ENCODE results near the gene TERB1.

Gene TERB1, protein sequence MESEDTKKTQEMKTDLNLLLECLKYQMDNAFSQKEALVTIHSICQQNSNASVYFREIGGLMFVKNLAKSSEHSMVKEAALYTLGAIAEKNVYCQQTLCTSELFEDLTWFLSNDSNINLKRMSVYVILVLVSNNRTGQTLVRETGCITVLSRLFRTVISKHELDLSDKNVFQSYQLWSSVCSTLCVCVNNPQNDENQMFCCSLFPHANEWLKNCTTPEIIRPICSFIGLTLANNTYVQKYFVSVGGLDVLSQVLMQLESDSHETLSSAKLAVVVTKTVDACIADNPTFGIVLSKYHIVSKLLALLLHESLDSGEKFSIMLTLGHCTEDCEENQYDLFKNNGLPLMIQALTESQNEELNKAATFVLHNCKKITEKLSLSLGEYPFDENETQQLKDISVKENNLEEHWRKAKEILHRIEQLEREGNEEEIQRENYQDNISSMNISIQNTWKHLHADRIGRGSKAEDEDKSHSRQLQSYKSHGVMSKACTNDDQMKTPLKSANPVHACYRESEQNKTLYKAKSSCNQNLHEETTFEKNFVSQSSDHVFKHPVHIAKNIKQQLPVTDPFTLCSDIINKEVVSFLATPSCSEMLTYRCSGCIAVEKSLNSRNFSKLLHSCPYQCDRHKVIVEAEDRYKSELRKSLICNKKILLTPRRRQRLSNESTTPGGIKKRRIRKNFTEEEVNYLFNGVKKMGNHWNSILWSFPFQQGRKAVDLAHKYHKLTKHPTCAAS

DNA sequence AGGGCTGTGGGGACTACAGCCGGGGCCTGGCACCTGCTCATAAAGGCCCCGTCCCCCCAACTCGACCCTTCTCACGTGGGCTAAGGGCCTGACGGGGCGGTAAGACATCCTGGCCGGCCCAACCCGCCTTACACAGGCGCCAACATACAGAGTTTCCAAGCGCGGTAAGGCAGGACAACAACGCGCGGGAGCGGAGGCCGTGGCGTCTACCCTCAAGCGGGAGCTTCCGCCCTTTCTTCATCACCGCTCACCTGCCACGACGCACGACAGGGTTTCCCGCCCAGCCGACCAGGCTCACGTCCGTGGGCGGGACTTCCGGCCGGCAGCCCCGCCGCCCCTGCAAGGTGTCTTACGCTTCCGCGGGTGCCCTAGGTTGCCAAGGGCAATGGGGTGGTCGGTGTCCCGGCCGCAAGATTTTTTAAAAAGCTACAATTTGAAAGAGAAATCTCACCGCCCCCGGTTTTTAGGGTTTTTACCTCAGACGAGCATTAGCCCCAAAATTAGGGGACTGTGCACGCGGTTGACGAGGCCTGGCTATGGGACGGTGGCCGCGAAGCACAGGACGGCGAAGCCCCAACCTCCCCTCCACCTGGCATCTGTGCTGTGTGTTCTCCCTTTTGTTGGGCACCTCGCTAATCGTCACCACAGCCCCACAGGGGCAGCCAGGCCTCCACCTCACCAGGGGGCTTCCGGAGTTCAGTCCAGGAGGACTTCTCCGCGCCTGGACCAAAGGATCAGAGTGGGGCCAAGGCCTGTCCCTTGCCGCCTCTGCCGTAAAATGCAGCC, at the start of gene TERB1:
TERB1 (minus strand) TSS at position 265 of the 786 bp plus-strand sequence. CDS start 4,786 bp downstream, outside the sequence.
- TF ChIP-seq, protein P1, sequence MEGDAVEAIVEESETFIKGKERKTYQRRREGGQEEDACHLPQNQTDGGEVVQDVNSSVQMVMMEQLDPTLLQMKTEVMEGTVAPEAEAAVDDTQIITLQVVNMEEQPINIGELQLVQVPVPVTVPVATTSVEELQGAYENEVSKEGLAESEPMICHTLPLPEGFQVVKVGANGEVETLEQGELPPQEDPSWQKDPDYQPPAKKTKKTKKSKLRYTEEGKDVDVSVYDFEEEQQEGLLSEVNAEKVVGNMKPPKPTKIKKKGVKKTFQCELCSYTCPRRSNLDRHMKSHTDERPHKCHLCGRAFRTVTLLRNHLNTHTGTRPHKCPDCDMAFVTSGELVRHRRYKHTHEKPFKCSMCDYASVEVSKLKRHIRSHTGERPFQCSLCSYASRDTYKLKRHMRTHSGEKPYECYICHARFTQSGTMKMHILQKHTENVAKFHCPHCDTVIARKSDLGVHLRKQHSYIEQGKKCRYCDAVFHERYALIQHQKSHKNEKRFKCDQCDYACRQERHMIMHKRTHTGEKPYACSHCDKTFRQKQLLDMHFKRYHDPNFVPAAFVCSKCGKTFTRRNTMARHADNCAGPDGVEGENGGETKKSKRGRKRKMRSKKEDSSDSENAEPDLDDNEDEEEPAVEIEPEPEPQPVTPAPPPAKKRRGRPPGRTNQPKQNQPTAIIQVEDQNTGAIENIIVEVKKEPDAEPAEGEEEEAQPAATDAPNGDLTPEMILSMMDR (IDR thresholded peaks at IDR 0.05; ENCODE audit: control insufficient read depth, extremely low read depth, insufficient read depth), result no peak
- no peak for DNase-seq (ENCODE audit: low read depth)
- H3K4me3 ChIP-seq (ENCODE audit: low read depth, low read length), result no peak within 1 kb of the TSS

DNA sequence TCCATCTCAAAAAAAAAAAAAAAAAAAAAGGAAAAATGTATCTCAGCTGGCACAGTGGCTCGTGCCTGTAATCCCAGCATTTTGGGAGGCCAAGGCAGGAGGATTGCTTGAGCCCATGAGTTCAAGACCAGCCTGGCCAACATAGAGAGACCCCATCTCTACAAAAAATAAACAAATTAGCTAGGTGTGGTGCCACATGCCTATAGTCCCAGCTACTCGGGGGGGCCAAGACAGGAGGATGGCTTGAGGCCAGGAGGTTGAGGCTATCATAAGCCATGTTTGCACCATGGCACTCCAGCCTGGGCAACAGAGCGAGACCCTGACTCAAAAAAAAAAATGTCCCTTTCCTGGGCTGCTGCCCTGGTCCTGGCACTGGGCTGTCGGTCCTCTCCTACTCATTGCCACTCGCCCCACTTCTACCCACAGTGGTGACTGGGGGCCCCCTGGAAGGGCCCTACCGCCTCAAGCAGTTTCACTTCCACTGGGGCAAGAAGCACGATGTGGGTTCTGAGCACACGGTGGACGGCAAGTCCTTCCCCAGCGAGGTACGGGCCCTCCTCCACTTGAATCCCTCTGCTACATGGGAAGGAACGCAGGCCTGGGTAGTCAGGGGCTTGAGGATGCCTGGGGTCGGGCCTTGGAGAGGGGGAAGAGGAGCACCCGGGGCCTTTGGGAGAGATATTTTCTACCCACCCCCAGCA, 48.9 kb upstream of the TERB1 start:
- TF ChIP-seq, protein P1 (IDR thresholded peaks at IDR 0.05; ENCODE audit: control insufficient read depth, extremely low read depth, insufficient read depth), result no peak
- no peak for DNase-seq (ENCODE audit: low read depth)
- no peak overlapping the region for H3K4me3 ChIP-seq (ENCODE audit: low read depth, low read length)

DNA sequence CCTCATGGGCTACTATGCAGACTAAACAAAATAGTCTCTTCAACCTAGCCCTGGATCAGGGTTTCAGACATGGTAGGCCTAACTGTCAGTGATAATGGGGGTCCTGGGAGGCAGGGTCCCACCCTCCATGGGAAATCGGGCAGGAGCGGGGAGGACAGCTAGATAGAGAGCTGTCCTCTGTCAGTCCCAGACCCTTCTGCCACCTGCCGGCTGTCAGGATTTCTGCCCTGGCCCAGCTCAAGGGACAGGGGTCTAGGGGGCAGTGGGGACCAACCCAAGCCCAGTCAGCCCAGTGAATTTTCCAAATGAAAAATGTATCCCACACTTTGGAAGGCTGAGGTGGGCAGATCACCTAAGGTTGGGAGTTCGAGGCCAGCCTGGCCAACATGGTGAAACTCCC, 48.2 kb upstream of the TERB1 start:
- TF ChIP-seq, protein P1 (IDR thresholded peaks at IDR 0.05; ENCODE audit: control insufficient read depth, extremely low read depth, insufficient read depth), result no peak
- no peak for DNase-seq (ENCODE audit: low read depth)
- H3K4me3 ChIP-seq (ENCODE audit: low read depth, low read length), result no peak overlapping the region

DNA sequence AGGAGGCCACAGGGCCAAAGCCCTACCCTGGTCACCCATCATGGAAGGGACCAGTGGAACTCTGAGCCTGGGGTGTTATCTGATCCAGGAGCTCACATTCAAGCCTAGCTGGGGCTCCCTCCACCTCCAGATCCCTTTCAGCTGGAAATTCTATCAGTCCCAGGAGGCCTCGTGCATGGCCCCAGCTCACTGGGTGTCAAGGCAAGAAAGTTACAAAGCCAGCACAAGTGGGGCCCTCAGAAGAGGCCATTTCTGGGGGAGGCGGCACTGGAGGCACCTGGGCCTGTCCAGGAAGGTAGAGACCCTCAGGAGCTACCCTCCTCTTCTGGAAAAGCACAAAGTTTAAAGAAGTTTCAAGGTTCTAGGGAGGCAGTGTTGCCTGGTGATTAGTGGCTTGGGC, 47.6 kb upstream of the TERB1 start:
- no peak overlapping the region for H3K4me3 ChIP-seq (ENCODE audit: low read depth, low read length)
- TF ChIP-seq, protein P1 (IDR thresholded peaks at IDR 0.05; ENCODE audit: control insufficient read depth, extremely low read depth, insufficient read depth), result no peak
- DNase-seq (ENCODE audit: low read depth), result no peak

DNA sequence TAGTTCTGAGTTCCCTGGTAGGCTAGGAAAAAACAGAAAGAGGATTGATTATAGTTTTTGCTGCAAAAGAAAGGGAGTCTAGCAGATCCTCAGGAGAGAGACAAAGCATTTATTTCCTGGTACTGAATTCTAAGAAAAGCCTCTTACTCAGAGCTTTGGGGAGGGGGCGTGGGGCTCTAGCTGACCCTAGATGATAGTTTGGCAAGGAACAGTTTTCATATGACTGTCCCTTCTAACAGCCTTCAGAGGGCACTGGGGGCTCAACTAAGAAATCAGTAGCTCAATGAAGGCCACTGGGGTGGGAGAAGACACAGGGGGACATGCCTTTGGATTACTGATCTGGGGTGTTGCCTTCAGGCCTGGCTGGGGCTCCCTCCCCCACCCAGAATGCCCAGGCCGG, 46.8 kb upstream of the TERB1 start:
- DNase-seq (ENCODE audit: low read depth), result no peak
- no peak overlapping the region for H3K4me3 ChIP-seq (ENCODE audit: low read depth, low read length)
- TF ChIP-seq, protein P1 (IDR thresholded peaks at IDR 0.05; ENCODE audit: control insufficient read depth, extremely low read depth, insufficient read depth), result no peak

DNA sequence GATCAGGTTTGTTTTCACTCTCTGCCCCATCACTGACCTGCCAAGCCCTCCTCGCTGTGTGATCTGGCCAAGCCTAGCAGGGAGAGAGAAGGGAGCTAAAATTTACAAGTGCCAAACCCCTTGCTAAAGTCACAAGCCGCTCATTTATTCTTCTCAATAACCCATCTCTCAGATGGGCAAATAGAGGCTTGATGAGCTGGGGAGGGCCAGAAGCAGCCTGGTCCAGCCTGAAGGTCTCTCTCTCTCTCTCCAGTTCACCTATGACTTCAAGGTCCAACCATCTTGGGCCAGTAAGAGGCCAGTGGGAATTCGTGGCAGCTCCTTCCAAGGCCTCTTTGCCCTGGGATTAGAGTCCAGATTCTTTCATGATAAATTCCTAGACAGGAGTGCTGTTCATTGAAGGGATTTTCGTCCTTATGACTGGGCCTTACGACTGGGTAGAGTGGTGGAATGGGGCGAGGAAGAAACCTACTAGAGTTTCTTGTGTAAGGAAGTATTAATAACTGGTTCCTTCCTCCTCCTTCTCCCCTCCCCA, 46.2 kb upstream of the TERB1 start:
- DNase-seq (ENCODE audit: low read depth), result no peak
- TF ChIP-seq, protein P1 (IDR thresholded peaks at IDR 0.05; ENCODE audit: control insufficient read depth, extremely low read depth, insufficient read depth), result no peak
- H3K4me3 ChIP-seq (ENCODE audit: low read depth, low read length), result no peak overlapping the region

All from LNCaP clone FGC (cell line).